CD14-positive monocyte (primary cell): ENCODE measurements around the gene ZDHHC5. TPM values are rescaled to one million over a fixed set of nuclear protein-coding genes. Genes with fewer than 3 reads are reported as not detected.

Source experiments
- DNase-seq, 3 donors: peaks; one replicate each; pipeline ENCODE4 v3.0.0-alpha.2; 2011 to 2022
- H2AFZ ChIP-seq: 2 replicates; pipeline ENCODE4 v1.6.0; 2012; ENCODE audit warnings: mild to moderate bottlenecking, low read depth, low read length, inconsistent platforms; ENCODE audit not compliant: insufficient read depth, poor library complexity, severe bottlenecking
- H3K27ac ChIP-seq, 2 donors: 1 replicate in 1 of 2; 2 replicates in 1 of 2; pipeline ENCODE4 v1.5.1; 2012 to 2013; ENCODE audit warnings: low read length in 2 of 2, control low read depth in 1 of 2, inconsistent platforms in 1 of 2, low read depth in 1 of 2, mild to moderate bottlenecking in 1 of 2
- H3K27me3 ChIP-seq, 2 donors: one replicate each; pipeline versions ENCODE4 v1.6.0 to v1.6.1; 2011 to 2013; ENCODE audit warnings: low read length in 2 of 2; ENCODE audit not compliant: control insufficient read depth in 2 of 2, insufficient read depth in 2 of 2
- H3K36me3 ChIP-seq, 2 donors: replicated peaks in 1 of 2; 1 replicate in 1 of 2; 2 replicates in 1 of 2; pipeline versions ENCODE4 v1.5.1 to v1.6.1; 2012 to 2013; ENCODE audit warnings: low read length in 2 of 2, control low read depth in 1 of 2, inconsistent platforms in 1 of 2, mild to moderate bottlenecking in 1 of 2; ENCODE audit not compliant: insufficient read depth in 2 of 2, control insufficient read depth in 1 of 2
- H3K4me1 ChIP-seq, 2 donors: 1 replicate in 1 of 2; 2 replicates in 1 of 2; pipeline versions ENCODE4 v1.5.1 to v1.6.1; 2012 to 2013; ENCODE audit warnings: low read length in 2 of 2, control low read depth in 1 of 2, inconsistent platforms in 1 of 2, mild to moderate bottlenecking in 1 of 2, moderate library complexity in 1 of 2; ENCODE audit not compliant: insufficient read depth in 2 of 2, control insufficient read depth in 1 of 2
- H3K4me2 ChIP-seq: replicated peaks from 2 replicates; pipeline ENCODE3; 2012; ENCODE audit warnings: low read length, moderate library complexity, mild to moderate bottlenecking; ENCODE audit not compliant: poor library complexity, severe bottlenecking; ENCODE audit errors: extremely low read depth
- H3K4me3 ChIP-seq, 3 experiments: fragments of 200-600 bp in 1 of 3; sonication (generic) in 1 of 3; replicated peaks in 1 of 3; 1 replicate in 2 of 3; 2 replicates in 1 of 3; pipeline ENCODE4 v1.5.1; 2011 to 2013; ENCODE audit warnings: low read length in 3 of 3, mild to moderate bottlenecking in 3 of 3, control low read depth in 2 of 3, low read depth in 2 of 3, inconsistent platforms in 1 of 3, moderate library complexity in 1 of 3
- H3K79me2 ChIP-seq: 2 replicates; pipeline ENCODE4 v1.6.0; 2012; ENCODE audit warnings: mild to moderate bottlenecking, control low read depth, inconsistent platforms, low read length, moderate library complexity; ENCODE audit not compliant: insufficient read depth
- H3K9ac ChIP-seq: 2 replicates; pipeline ENCODE4 v1.6.0; 2017; ENCODE audit warnings: low read length, mild to moderate bottlenecking; ENCODE audit not compliant: insufficient read depth, poor library complexity, severe bottlenecking
- H3K9me3 ChIP-seq, 2 donors: replicated peaks in 1 of 2; 1 replicate in 1 of 2; 2 replicates in 1 of 2; pipeline versions ENCODE4 v1.5.1 to v1.6.1; 2012 to 2013; ENCODE audit warnings: low read length in 2 of 2, control low read depth in 1 of 2; ENCODE audit not compliant: control insufficient read depth in 1 of 2, insufficient read depth in 1 of 2
- H4K20me1 ChIP-seq: 2 replicates; pipeline ENCODE4 v1.6.0; 2012; ENCODE audit warnings: mild to moderate bottlenecking, low read length, control low read depth, moderate library complexity; ENCODE audit not compliant: insufficient read depth
- H3K27ac Mint-ChIP-seq, 7 donors: one replicate each; pipeline ENCODE4 v1.8.0; 2020; ENCODE audit warnings: mild to moderate bottlenecking in 7 of 7, mixed read lengths in 7 of 7, moderate library complexity in 6 of 7, inconsistent platforms in 2 of 7
- H3K27me3 Mint-ChIP-seq, 3 donors: one replicate each; pipeline ENCODE4 v1.8.0; 2021 to 2022; ENCODE audit warnings: low read depth in 3 of 3, mild to moderate bottlenecking in 3 of 3, mixed read lengths in 3 of 3, moderate library complexity in 3 of 3, inconsistent platforms in 1 of 3
- H3K36me3 Mint-ChIP-seq, 2 donors: one replicate each; pipeline ENCODE4 v1.8.0; 2020; ENCODE audit warnings: mixed read lengths in 2 of 2, inconsistent platforms in 1 of 2, mild to moderate bottlenecking in 1 of 2
- H3K4me1 Mint-ChIP-seq: one replicate; pipeline ENCODE4 v1.8.0; 2020; ENCODE audit warnings: mild to moderate bottlenecking, mixed read lengths
- H3K4me3 Mint-ChIP-seq, 2 donors: one replicate each; pipeline ENCODE4 v1.8.0; 2020; ENCODE audit warnings: mild to moderate bottlenecking in 2 of 2, mixed read lengths in 2 of 2, moderate library complexity in 1 of 2
- H3K9me3 Mint-ChIP-seq, 7 donors: one replicate each; pipeline ENCODE4 v1.8.0; 2020 to 2022; ENCODE audit warnings: mixed read lengths in 7 of 7, mild to moderate bottlenecking in 6 of 7, moderate library complexity in 6 of 7, inconsistent platforms in 2 of 7
- WGBS: methylation state at CpG from one replicate; pipeline ENCODE4 v1.1.5; 2013; ENCODE audit warnings: missing lambda C conversion rate; ENCODE audit not compliant: insufficient coverage; 5-methylcytosine and 5-hydroxymethylcytosine counted together
- intact Hi-C, 2 donors: fragments of 100-400 bp; cut with micrococcal nuclease; formaldehyde crosslinking; loops; one replicate each; pipeline versions ENCODE4 v1.15.0 to v1.15.1; 2023
- polyA plus RNA-seq, 3 donors: library from polyadenylated mRNA; depleted of rRNA in 1 of 3; unstranded in 2 of 3; stranded (reverse) in 1 of 3; fragments of 300-500 nt in 2 of 3; fragments of >200 nt in 1 of 3; fragmentation: Illumina TruSeq in 2 of 3; gene quantifications; 1 replicate in 2 of 3; 2 replicates in 1 of 3; pipeline ENCODE4 v1.2.3, GENCODE V29; 2012 to 2021
- TF ChIP-seq, protein P1 (sequence below): fragments of 200-600 bp; IDR thresholded peaks from one replicate; pipeline ENCODE4 v1.8.0; 2022; ENCODE audit warnings: antibody characterized with exemption, mild to moderate bottlenecking

ZDHHC5 gene
- polyA plus RNA-seq, 3 donors: 28.6 to 37.9 (median 31.8) TPM

DNA sequence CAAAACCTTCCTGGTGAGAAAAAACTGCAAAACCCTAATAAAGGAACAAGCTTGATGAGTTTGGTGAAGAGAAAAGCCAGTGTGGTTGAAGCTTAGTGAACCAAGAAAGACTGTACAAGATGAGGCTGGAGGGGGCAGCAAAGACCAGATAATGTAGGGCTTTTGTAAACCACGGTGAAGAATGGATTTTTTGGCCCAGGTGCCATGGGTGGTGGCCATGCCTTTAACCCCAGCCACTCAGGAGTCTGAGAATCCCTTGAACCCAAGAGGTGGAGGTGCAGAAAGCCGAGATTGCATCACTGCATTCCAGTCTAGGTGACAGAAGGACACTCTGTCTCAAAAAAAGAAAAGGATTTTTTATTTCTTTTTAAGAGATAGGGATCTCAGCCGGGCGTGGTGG lies 5.0 kb upstream of the ZDHHC5 start:
- peaks cover 35 to 45% of the 10 kb centered on the region in 2 donors for H3K36me3 Mint-ChIP-seq
- peaks cover 0 to 2% (median 0%) of the 10 kb centered on the region in 7 donors for H3K9me3 Mint-ChIP-seq
- intact Hi-C loops: loop anchor here in 1 of 2 donors (10.0 kb wide), 1 partner anchor 912 kb away; the partner anchor contains the start of genes LPXN and ZFP91
- Histone ChIP-seq H3K4me1 (peaks cover 18 to 23% of the 10 kb centered on the region in 2 donors), H3K27ac (no peak overlapping the region), H4K20me1 (peaks cover 14% of the 10 kb centered on the region), H3K27me3 (no peaks in the 10 kb centered on the region), H3K36me3 (peaks cover 33 to 39% of the 10 kb centered on the region in 2 donors), H3K4me3 (no peak overlapping the region), H2AFZ (no peak overlapping the region), H3K9ac (no peak overlapping the region), H3K9me3 (no peaks in the 10 kb centered on the region), H3K79me2 (peaks cover 35% of the 10 kb centered on the region), H3K4me2 (no peak overlapping the region)
- peaks cover 16% of the 10 kb centered on the region for H3K4me1 Mint-ChIP-seq
- no peak for DNase-seq
- peak overlapping the region in 1 of 7 donors; percentile 1 for H3K27ac Mint-ChIP-seq
- WGBS: 0% methylated on average over 1 of the region's 4 CpGs
- TF ChIP-seq, protein P1, sequence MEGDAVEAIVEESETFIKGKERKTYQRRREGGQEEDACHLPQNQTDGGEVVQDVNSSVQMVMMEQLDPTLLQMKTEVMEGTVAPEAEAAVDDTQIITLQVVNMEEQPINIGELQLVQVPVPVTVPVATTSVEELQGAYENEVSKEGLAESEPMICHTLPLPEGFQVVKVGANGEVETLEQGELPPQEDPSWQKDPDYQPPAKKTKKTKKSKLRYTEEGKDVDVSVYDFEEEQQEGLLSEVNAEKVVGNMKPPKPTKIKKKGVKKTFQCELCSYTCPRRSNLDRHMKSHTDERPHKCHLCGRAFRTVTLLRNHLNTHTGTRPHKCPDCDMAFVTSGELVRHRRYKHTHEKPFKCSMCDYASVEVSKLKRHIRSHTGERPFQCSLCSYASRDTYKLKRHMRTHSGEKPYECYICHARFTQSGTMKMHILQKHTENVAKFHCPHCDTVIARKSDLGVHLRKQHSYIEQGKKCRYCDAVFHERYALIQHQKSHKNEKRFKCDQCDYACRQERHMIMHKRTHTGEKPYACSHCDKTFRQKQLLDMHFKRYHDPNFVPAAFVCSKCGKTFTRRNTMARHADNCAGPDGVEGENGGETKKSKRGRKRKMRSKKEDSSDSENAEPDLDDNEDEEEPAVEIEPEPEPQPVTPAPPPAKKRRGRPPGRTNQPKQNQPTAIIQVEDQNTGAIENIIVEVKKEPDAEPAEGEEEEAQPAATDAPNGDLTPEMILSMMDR: no peak
- no peak overlapping the region for H3K4me3 Mint-ChIP-seq
- H3K27me3 Mint-ChIP-seq: no peaks in the 10 kb centered on the region

DNA sequence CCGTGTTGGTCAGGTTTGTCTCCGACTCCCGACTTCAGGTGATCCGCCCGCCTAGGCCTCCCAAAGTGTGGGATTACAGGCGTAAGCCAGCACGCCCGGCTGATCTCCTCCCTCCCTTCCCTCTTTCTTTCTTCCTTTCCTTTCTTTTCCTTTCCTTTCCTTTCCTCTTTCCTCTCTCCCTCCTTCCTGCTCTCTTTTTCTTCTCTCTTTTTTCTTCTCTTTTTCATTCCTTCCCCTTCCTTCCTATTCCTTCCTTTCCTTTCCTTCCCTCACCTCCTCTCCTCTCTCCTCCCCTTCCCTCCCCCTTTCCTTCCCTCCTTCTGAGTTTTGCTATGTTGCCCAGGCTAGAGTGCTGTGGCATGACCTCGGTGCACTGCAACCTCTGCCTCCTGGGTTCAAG lies 3.9 kb upstream of the ZDHHC5 start:
- 100% methylated on average over 4 of the region's 9 CpGs for WGBS
- no peak overlapping the region for H2AFZ ChIP-seq
- Mint-ChIP-seq H3K36me3 (peaks cover 35 to 45% of the 10 kb centered on the region in 2 donors), H3K9me3 (peaks cover 0 to 2% (median 0%) of the 10 kb centered on the region in 7 donors), H3K4me1 (peaks cover 14% of the 10 kb centered on the region), H3K4me3 (no peak overlapping the region), H3K27ac (no peak overlapping the region), H3K27me3 (no peaks in the 10 kb centered on the region)
- H3K9me3 ChIP-seq: no peaks in the 10 kb centered on the region
- no peak overlapping the region for H3K4me3 ChIP-seq
- peaks cover 15 to 19% of the 10 kb centered on the region in 2 donors for H3K4me1 ChIP-seq
- H3K9ac ChIP-seq: no peak overlapping the region
- intact Hi-C loops: loop anchor here in 1 of 2 donors (10.0 kb wide), 1 partner anchor 911 kb away; the partner anchor contains the start of genes LPXN and ZFP91
- H4K20me1 ChIP-seq: peaks cover 13% of the 10 kb centered on the region
- peaks cover 33 to 39% of the 10 kb centered on the region in 2 donors for H3K36me3 ChIP-seq
- no peaks in the 10 kb centered on the region for H3K27me3 ChIP-seq
- no peak for DNase-seq
- TF ChIP-seq, protein P1: no peak
- H3K79me2 ChIP-seq: peaks cover 34% of the 10 kb centered on the region
- no peak overlapping the region for H3K4me2 ChIP-seq
- no peak overlapping the region for H3K27ac ChIP-seq
